Stimulated activated CD8-positive, alpha-beta memory T cell treated with anti-CD3 and anti-CD28 coated beads, Interleukin-15, amount 100 ng/mL, for 1 hour (primary cell): Measurements from ENCODE around the gene ANKRD44.
"Not testable (repeated sequence)": the region's sequence is repeated elsewhere in the genome, so short reads cannot be mapped to it uniquely, and the experiment has no call there.

Experiments
- DNase-seq: peaks from one replicate; pipeline ENCODE4 v3.0.0-alpha.2; 2020; ENCODE audit warnings: low read depth

ANKRD44 gene

DNA sequence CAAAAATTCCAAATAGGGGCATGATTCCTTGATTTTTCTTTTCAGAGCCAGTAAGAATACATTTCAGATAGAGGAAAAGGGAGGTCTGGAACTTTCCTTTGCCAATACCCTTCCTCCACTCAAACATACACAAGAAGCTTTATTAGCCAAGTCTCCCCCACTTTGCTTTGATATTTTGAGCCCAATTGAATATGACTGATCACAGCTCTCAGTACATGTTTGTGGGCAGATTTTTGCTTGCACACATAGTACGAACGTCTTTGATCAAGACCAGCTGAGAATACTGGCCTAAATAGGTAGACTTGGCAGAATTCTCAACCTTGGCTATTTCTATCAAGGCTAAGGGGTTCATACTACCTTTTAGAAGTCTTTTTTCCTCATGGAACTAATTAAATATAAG lies 235.3 kb downstream of the ANKRD44 start:
- DNase-seq = no peak

DNA sequence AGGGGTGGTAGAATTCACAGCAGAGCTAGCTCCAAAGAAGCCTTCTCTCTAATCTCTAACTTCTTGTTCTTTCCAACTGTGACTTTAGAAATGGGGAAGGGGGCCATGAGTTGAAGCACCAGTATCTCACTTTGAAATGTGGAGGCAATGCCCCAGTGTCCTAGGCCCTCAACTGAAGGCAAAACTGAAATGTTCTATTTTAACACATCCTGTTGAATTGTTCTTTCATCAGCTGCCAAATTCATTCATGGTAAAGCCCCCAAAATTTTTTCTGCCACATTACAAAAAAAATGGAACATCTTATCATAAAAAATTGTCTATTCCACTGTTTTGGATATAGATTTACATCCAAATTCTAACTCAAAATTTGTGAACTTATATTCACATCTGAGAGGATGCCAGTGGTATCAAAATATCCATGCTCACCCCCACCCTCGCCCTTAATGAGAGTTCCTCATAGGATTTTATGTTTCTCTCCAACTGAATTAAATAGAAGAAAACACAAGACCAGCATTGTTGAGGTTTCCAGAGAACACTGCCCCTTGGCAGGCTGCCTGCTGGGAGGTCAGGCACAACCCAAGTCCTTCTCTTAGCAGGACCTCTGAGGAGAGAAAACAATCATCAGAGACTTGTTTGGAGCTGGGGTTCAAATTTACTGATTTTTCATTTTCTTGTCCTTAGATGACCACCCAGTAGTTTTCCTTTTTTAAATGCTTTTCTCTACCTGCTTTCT lies 236.7 kb downstream of the ANKRD44 start:
- no peak for DNase-seq

DNA sequence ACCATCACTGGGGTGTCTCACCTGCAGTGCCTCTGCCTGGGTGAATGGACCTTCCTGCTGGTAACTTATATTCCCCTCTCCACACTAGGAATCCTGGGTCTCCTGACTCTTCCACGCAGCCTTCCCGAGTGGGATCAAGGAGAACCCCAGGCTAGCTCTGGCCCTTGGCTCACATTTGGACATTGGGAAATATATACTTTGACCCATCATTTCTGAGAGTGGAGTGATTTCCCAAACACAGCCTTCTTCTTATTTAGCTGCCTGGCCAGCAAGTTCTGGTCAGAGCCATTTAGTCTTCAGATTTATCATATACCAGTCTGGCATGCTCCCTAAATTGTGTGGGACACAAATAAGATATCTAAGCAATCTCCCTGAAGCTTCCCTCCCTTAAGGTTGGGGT lies 237.3 kb downstream of the ANKRD44 start:
- no peak for DNase-seq

DNA sequence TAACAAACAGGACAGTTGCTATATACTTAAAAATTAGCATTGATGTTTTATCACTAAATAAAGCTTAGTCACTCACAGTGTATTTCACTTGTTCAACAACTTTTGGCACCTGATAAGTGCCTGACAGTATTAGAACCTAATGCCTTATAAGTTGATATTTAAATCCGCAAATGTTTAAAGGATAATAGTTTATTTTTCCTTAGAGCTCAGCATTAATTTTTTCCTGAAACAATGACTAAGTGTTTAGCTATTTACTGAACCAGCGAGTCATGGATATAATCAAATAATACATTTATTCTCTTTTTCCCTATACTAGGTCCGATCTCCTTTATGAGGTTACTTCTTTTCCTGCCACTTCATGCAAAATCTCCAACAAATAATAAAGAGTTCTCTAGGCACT lies 238.0 kb downstream of the ANKRD44 start:
- DNase-seq = no peak

DNA sequence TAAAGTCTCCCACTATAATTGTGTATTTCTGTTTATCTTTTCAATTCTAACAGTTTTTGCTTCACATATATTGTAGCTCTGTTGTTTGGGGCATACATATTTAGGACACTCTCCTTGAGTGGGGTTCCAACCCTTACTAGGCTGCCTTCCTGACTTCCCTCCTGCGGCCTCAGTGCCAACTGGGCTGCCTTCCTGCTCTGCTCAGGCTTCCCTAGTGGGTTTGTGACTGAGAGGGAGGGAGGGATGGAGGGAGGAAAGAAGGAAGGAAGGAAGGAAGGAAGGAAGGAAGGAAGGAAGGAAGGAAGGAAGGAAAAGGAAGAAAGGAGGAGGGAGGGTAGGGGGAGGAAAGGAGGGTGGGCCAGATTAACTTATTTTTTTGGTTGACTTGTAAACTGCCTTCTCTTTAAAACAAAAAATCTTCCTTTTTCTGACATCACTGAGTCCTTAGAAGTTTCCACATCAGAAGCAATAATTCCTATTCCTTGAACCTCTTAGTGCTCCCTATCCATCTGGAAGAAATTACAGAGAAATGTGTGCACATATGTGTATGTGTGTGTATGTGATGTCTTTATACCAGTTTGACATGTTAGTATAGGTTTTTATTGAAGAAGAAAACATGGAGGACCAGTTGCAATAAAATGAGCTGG lies 238.7 kb downstream of the ANKRD44 start:
- DNase-seq = no peak

DNA sequence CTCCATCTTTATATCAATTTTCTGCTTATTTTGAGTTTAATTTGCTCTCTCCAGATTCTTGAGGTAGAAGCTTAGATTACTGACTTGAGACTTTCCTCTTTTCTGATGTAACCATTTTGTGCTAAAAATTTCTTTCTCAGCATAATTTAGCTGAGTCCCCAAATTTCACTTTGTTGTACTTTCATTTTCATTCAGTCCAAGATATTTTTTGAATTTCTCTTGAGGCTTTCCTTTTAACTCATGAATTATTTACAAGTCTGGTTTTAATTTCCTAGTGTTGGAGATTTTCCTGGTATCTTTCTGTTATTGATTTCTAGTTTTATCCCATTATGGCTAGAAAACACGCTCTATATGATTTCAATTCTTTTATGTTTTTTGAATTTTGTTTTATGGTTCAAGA lies 239.4 kb downstream of the ANKRD44 start:
- DNase-seq = no peak

DNA sequence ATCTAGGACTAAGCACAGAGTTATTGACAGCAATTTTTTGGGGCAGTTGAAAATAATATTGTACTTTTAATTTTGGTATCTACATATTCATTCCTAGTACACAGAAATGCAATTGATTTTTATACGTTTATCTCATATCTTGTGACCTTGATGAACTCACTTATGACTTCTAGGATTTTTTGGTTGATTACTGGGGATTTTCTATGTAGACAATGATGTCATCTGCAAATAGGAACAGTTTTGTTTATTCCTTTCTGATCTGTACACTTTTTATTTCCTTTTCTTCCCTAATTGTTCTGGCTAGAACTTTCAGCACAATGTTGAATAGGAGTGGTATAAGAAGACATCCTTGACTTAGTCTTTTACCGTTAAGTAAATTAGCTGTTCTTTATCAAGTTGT lies 240.6 kb downstream of the ANKRD44 start:
- no peak for DNase-seq

DNA sequence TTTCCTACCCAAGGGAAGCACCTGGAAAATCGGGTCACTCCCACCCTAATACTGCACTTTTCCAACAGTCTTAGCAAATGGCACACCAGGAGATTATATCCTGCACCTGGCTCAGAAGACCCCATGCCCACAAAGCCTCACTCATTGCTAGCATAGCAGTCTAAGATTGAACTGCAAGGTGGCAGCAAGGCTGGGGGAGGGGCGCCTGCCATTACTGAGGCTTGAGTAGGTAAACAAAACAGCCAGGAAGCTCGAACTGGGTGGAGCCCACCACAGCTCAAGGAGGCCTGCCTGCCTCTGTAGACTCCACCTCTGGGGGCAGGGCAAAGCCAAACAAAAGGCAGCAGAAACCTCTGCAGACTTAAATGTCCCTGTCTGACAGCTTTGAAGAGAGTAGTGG lies 248.0 kb downstream of the ANKRD44 start:
- not testable (repeated sequence) for DNase-seq

DNA sequence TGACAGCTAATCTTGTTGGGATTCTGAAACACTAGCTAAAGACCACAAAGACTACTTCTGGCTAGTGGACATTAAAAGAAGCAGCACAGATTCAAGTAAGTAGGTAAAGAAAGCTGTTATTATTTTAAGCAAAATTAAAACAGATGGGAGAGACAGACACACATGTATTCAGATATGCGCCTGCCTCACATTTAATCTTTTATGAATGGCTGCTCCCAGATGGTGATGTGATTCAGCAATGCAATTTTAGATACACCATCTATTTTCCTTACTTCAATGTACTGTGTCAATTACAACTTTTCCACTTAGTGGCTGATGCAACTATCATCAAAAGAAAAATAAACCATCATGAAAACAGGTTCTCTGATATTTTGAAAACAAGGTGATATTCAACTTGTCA lies 251.1 kb downstream of the ANKRD44 start:
- no peak for DNase-seq

DNA sequence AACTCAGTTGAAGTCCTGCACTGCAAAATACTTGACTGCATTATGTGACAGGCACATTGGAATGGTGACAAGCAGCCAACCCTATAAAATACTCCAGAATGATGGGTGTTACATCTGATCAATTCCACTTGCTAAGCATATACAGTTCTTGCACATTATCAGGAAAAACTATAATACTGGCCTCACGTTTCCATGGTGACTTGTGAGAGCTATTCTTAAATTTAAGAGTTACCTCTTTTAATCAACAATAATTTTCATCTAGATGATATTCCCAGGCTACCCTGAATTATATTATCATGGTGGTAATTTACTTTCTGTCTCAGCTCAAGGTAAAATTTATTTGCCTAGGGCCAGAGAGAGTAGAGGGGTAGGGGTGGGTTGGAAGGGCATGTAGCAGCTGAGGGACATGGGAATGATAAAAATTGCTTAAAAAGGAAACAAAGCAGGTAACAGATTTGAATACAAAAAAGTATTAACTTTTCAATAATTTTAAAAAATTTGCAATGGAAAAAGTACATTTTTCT lies 251.7 kb downstream of the ANKRD44 start:
- no peak for DNase-seq

DNA sequence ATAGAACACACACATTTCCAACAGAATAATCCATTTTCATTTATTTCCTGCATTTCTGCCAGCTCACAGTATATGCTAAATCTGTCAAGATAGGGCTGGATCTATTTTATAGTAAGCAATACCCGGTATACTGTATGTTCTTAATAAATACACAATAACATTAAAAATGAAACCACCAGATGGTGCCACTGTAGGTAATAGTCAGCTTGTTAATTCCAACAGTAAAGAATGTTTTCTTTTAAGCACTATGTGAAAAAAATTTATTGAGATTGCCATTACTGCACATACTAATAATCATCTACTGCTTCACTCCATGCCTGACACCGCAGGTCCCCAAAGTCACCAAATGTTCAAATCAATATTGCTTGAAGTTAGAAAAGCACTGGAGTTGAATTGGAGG lies 252.6 kb downstream of the ANKRD44 start:
- no peak for DNase-seq

DNA sequence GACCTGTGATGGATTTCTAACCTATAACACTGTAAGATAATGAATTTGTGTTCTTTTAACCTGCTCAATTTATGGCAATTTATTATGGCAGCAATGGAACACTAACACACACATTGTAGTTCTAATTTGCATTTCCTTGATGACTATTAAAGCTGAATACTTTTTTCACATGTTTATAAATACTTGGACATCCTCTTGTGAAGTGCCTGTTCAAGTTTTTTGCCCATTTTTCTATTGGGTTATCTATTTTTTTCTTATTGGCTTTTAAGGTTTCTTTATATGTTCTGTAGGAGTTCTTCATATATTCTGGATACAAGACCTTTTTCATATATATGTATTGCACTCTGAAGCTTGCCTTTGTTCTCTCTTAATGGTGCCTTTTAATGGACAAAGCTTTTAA lies 255.5 kb downstream of the ANKRD44 start:
- DNase-seq = no peak

DNA sequence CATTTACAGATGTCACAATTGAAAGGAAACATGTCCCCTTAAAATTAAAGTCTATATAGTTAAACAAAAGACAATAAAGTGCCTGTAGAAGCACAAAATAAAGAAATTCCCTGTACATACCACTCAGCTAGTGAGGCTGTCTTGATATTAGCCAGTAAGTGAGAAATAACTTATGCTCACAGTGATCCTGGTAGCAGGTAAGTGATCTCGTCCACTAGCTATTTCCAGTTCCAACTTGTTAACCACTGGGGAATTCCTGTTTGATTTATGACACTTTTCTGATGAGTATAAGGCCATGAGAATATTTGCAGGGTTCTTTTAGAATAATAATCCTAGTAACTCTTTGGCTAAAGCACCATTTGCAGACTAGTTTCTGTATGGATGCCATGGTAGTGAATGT lies 256.1 kb downstream of the ANKRD44 start:
- no peak for DNase-seq

DNA sequence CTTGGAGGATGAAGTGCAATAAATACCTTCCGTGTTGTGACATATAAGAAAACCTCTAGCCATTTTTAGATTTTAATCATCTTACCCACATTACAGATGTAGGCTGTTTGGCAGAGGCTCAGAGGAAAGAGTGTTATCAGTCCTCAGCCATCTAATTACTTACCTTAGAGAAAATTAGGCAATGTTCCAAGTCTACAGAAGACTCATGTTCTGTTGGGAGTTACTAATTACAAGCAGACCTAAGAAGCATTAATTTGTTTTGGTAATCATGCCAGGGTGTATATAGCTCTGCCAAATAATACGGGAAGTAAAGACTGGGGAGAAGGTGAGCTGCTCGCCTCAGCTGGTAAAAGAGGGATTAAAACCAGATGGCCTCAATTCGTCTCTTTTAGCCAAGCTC lies 258.2 kb downstream of the ANKRD44 start:
- DNase-seq = no peak

DNA sequence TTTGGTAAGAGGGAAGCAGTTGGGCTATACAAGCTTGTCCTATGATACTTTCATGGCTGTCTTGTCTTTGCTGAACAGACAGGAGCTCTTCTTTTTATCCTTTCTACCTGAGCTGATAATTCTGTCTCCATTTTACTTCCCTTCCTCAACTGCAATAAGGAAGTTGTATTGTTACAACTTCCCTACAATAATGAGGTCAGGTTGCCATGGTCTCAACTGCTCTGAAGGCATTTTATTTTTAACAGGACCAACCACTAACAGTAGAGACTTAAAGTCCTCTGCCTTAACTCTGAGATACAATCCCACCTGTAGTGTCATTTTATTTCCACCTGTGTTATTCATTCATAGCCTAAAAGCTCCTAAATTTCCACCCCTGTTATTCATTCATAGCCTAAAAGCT lies 265.5 kb downstream of the ANKRD44 start:
- no peak for DNase-seq

DNA sequence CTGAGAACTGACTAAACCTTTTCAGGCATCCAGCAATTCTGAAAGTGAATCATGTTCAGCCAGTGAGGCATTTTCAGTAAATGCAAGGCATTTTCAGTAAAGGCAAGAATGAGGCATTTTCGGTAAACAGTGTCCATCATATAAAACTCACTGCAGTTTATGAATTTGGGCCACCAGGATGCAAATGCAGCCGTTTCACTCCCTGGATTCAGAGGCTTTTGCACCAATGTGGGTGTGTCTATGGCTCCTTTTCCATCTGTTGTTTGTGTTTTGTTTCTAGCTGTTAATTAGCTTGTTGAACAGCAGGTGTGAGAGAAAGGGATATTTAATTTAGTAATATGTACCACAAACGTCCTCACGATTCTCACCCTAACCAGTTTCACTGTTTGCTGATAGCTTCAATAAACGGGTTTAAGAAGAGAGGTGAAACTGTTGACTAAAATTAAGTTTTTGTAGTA lies 267.8 kb downstream of the ANKRD44 start:
- no peak for DNase-seq

DNA sequence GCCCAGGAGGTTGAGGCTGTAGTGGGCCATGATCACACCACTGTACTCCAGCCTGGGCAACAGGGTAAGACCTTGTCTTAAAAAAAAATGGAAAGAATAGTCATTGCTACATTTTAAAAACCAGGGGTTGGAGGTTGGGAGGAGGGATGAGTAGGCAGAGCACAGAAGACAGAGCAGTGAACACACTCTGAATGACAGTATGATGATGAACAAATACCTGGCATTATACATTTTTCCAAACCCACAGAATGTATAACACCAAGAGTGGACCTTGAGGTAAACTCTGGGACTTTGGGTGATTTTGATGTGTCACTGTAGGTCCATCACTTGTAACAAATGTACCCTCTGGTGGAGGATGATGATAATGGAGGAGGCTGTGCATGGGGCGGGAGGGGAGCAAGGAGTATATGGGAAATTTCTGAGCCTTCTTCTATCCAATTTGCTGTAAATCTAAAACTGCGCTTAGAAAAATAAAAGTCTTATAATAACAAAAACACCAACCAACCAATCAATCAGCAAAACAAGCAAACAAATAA lies 272.6 kb downstream of the ANKRD44 start:
- DNase-seq = no peak

DNA sequence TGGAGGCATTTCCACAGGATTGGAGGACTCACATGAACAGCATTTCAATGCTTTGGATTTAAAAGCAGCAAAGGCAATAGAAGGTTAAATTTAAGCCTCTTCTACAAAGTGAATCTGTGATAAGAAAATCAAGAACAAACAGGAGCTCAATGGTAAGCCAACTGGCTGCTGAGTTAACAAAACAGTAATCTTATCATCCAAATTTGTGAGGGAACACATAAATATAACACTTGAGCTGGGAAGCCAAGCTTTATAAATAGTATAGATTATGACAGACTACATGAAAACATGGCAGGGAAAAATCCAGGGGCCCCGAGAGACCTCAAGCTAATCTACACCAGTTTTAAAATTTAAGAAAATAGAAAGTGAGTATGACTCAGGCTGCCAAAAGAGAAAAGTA lies 275.6 kb downstream of the ANKRD44 start:
- DNase-seq = no peak

DNA sequence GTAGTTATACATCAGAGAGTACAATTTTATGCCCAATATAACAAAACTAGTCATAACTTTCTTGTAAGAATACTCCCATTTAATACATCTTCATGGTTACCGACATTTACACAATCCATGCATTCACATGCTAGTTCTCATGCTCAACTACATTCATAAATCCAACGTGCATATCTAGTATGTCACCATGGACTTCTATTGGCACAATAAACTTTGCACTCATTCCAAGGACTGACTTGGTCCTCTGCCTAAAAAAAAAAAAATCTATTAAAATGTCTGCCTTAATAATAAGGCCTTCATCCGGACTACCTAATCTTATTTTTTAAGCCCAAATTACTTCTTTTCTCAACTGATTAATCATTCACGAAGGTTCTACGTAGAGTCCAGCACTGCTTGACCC lies 276.3 kb downstream of the ANKRD44 start:
- DNase-seq = no peak

DNA sequence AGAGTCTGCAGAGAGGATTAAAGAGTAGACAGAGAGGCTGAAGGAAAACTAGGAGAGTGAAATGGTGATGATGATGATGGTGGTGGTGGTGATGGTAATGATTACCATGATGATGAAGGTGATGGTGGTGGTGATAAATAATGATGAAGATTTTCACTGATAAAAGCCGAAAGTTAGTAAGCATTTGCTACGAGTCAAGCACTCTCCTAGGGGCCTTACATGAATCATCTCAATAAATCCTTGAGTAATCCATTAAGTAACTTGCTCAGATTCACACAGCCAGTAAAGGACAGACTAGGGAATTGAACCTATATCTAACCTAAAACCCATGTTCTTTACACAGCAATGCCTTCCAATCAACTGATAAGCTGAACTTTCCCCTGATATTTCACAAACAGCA lies 277.4 kb downstream of the ANKRD44 start:
- no peak for DNase-seq

DNA sequence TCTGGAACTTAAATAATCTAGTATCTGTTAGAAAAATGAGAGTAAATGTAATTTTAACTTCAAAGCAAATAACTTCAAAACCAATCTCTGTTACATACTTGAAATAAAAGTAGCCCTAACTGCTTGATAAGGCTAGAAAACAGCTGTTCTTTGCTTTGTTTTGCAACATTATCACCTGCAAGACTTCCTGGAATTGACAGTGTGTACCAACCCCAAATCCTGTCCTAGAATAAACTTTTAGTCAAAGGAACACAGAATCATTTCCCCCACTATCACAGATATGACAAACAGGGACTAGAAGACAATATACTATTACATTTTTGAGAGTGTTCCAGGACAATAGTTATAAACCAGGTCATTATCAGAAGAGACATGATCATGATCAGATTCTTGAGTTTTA lies 278.8 kb downstream of the ANKRD44 start:
- no peak for DNase-seq

DNA sequence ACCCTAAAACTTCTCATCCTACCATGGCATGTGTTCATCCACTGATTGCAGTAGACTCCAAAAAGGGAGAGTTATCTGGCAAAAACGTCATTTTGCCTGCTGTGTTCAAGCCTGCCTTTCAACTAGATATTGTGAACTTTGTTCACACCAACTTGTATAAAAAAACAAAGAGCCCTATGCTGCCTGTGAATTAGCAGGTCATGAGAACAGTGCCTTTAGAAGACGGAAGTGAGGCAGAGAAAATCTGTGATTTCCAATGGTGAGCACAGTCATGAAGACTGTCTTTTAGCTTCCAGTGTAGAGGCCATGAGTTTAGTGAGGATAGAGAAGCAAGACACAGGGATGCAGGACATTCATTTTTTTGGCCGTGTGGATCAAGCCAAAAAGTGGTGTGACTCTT lies 280.5 kb downstream of the ANKRD44 start:
- no peak for DNase-seq

DNA sequence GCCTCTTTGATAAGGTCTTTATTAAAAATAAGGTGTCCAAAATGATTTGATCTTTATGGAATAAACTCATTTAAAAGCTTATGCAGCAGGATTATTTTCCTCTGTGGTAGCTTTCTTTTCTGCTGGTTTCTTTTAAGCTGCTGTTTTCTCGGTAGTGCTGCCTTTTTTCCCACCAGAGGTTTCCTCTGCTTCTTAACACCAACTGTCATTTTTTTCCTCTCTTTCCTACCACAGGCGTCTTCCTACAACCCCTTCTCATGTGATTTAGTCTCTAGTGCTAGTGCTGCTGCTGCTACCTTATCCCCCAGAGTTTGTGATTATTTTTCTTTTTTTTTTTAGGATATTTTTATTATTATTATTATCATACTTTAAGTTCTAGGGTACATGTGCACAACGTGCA lies 281.9 kb downstream of the ANKRD44 start:
- no peak for DNase-seq

DNA sequence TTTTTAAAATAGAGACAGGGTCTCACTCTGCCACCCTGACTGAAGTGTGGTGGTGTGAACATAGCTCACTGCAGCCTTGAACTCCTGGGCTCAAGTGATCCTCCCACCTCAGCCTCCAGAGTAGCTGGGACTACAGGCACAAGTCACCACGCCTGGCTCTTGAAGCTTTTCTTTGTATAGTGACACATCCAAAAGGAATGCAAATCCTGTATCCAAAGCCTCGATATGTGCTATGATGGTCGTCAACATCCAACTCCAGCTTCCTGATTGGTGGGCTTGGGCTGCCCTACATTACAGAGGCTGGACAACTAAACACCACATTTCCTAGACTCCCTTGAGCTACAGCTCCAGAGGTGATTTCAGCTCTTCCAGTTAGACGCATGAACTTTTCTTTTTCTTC lies 282.4 kb downstream of the ANKRD44 start:
- no peak for DNase-seq
